AG09309 (cell line): ENCODE results near the gene TMPRSS12.

Source experiments
- DNase-seq: peaks from one replicate; pipeline ENCODE4 v3.0.0-alpha.2; 2010; ENCODE audit warnings: low read depth
- H3K4me3 ChIP-seq: 2 replicates; pipeline ENCODE4 v1.5.1; 2011; ENCODE audit warnings: mild to moderate bottlenecking, low read depth, low read length, moderate library complexity; ENCODE audit not compliant: control insufficient read depth
- CTCF ChIP-seq: IDR thresholded peaks from 2 replicates; pipeline ENCODE4 v1.5.1; 2011; ENCODE audit warnings: mild to moderate bottlenecking, low read depth, low read length, inconsistent platforms; ENCODE audit not compliant: insufficient read depth, control insufficient read depth; ENCODE audit errors: missing control alignments

TMPRSS12 gene

DNA sequence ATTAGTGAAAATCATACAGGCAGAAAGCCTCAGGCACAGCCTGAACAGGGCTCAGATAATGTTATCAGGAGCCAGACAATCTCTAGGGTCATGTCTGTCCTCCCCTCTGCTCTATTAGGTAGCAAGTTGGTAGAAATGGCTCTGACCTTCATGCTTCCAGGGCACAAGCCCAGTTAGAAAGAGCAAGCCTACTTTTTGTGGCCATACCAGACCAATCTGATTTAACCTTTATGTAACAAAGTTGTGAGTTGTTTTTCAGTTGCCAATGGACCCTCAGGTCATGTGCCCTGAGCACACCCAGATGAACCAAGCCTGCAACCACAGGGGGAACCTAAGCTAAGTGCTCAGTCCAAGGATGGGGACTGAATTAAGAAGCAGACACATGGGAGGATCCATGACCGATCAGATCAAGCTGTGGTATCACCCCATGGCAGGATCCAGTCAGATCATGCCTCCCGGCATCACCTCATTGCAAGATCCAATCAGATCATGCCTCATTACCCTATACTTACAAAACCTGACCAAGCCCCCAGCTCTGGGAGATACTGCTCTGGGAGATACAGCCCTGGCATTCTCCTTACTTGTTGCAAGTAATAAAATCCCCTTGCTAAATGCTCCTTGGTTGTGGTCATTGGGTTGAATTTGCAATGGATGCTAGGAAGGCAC lies 90.9 kb downstream of the TMPRSS12 start:
- DNase-seq: no peak
- no peak for TF ChIP-seq CTCF
- H3K4me3 ChIP-seq: no peak overlapping the region

DNA sequence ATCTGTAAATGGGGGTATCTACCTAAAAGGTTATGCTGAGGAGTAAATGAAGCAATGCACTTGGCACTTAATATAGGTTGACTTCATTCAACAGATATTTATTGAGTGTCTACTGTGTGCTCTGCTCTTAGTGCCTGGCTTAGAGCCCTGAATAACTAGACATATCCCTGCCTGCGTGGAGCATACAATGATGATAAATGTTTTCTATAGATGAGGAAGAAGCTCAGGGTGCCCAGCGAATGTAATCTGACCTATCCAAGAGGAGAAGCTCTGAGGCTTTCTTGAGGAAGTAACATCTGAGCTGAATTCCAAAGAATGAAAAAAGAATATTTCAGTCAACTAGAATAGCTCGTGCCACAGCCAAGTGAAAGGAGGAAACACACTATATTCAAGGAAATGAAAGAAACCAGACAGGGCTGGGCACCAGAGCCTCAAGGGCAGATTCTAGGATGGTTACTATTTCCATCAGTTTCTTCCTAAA lies 91.7 kb downstream of the TMPRSS12 start:
- no peak overlapping the region for H3K4me3 ChIP-seq
- DNase-seq: no peak
- TF ChIP-seq CTCF: no peak

DNA sequence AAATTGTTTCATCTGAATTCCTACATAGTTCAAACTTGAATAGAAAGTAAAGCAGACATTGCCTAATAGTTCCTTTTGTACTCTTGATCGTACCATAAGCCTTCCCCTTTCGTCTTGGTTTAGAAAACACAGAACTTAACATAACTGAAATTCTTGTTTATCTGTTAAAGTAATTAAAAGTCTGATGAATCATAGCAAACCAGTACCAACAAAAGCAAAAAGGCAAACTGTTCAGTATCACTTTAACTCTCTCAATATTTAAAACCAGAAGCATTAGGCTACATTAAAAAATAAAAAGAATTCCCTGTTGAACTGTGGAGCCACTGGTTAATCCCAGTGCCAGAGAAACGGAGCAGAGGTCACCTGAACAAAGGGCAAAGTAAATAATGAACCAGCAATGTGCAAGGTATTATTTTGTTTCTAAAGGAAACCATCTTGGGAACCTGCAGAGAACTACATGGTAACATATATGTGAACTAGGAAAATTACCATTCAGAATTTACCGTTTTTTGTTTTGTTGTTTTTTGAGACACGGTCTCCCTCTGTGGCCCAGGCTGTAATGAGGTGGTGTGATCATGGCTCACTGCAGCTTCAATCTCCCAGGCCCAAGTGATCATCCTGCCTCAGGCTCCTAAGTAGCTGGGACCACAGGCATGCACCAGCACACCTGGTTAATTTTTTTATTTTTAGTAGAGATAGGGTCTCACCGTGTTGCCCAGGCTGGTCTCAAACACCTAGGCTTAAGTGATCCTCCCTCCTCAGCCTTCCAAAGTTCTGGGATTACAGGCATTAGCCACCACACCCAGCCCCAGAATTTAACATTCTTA lies 92.5 kb downstream of the TMPRSS12 start:
- H3K4me3 ChIP-seq: no peak overlapping the region
- peak; percentile 17 for DNase-seq
- TF ChIP-seq CTCF: no peak

GRCh38 chr12:50936821-50937530 lies 94.2 kb downstream of the TMPRSS12 start:
- DNase-seq: no peak
- H3K4me3 ChIP-seq: no peak overlapping the region
- TF ChIP-seq CTCF: no peak
